Non-pigmented ciliary epithelial cell (primary cell): Measurements from ENCODE around the gene MINAR1.

Experiments used
- DNase-seq: peaks from one replicate; pipeline ENCODE4 v3.0.0-alpha.2; 2010; ENCODE audit warnings: low read depth

Gene MINAR1

GRCh38 chr15:79463043-79463780 lies 31.1 kb downstream of the MINAR1 start:
- DNase-seq: no peak

GRCh38 chr15:79463781-79464270 lies 31.7 kb downstream of the MINAR1 start:
- no peak for DNase-seq

- DNase-seq: no peak
These were observed 34.4 kb downstream of the MINAR1 start for GRCh38 chr15:79466488-79466887.

GRCh38 chr15:79467865-79468586 lies 35.9 kb downstream of the MINAR1 start:
- no peak for DNase-seq

GRCh38 chr15:79472446-79472845 lies 40.3 kb downstream of the MINAR1 start:
- no peak for DNase-seq

- DNase-seq: no peak
These were observed 42.1 kb downstream of the MINAR1 start for GRCh38 chr15:79474252-79474651.

GRCh38 chr15:79475306-79475705 lies 43.2 kb downstream of the MINAR1 start:
- DNase-seq: no peak

- DNase-seq: no peak
These were observed 46.0 kb downstream of the MINAR1 start for GRCh38 chr15:79478108-79478507.

- no peak for DNase-seq
These were observed 47.5 kb downstream of the MINAR1 start for GRCh38 chr15:79479616-79480015.

GRCh38 chr15:79481793-79482192 lies 49.7 kb downstream of the MINAR1 start:
- no peak for DNase-seq
